ENCODE data around the gene TMEM179.

TMEM179 gene

GRCh38 chr14:104568620-104569019, 36.0 kb downstream of the TMEM179 start:
- Histone ChIP-seq H3K79me2 (ENCODE audit: insufficient read depth, low read length) (no peaks in the 10 kb centered on the region), H3K9me3 (ENCODE audit: insufficient read depth, low read length) (no peaks in the 10 kb centered on the region), H3K4me3 (ENCODE audit: insufficient read depth, low read length, poor library complexity, severe bottlenecking) (no peak overlapping the region), H3K36me3 (ENCODE audit: low read length) (no peaks in the 10 kb centered on the region), H2AFZ (ENCODE audit: low read depth, low read length, severe bottlenecking) (no peak overlapping the region), H3K9ac (ENCODE audit: low read length) (no peak overlapping the region), H3K27ac (ENCODE audit: low read depth, low read length) (no peak overlapping the region), H3K27me3 (ENCODE audit: low read length) (no peaks in the 10 kb centered on the region), H3K4me2 (ENCODE audit: low read depth, low read length, poor library complexity, severe bottlenecking) (no peak overlapping the region), H4K20me1 (ENCODE audit: low read depth, low read length) (no peaks in the 10 kb centered on the region), H3F3A (ENCODE audit: insufficient read depth) (no peaks in the 10 kb centered on the region), H3K9me2 (replicated peaks; ENCODE audit: insufficient read depth, low read length) (no peaks in the 10 kb centered on the region)
- TF ChIP-seq CTCF (IDR thresholded peaks at IDR 0.05; ENCODE audit: insufficient read depth, low read length, poor library complexity, severe bottlenecking) (no peak), EZH2phosphoT487 (conservative IDR thresholded peaks at IDR 0.05; ENCODE audit: low read length) (no peak)

- no peaks in the 10 kb centered on the region for H3F3A ChIP-seq (ENCODE audit: insufficient read depth)
- H3K79me2 ChIP-seq (ENCODE audit: insufficient read depth, low read length): no peaks in the 10 kb centered on the region
- no peaks in the 10 kb centered on the region for H4K20me1 ChIP-seq (ENCODE audit: low read depth, low read length)
- TF ChIP-seq CTCF (IDR thresholded peaks at IDR 0.05; ENCODE audit: insufficient read depth, low read length, poor library complexity, severe bottlenecking): no peak
- no peak for TF ChIP-seq EZH2phosphoT487 (conservative IDR thresholded peaks at IDR 0.05; ENCODE audit: low read length)
- no peak overlapping the region for H3K27ac ChIP-seq (ENCODE audit: low read depth, low read length)
- H3K9me3 ChIP-seq (ENCODE audit: insufficient read depth, low read length): no peaks in the 10 kb centered on the region
- no peak overlapping the region for H3K4me3 ChIP-seq (ENCODE audit: insufficient read depth, low read length, poor library complexity, severe bottlenecking)
- H3K27me3 ChIP-seq (ENCODE audit: low read length): no peaks in the 10 kb centered on the region
- no peak overlapping the region for H3K9ac ChIP-seq (ENCODE audit: low read length)
- H3K36me3 ChIP-seq (ENCODE audit: low read length): no peaks in the 10 kb centered on the region
- no peak overlapping the region for H2AFZ ChIP-seq (ENCODE audit: low read depth, low read length, severe bottlenecking)
- no peaks in the 10 kb centered on the region for H3K9me2 ChIP-seq (replicated peaks; ENCODE audit: insufficient read depth, low read length)
- H3K4me2 ChIP-seq (ENCODE audit: low read depth, low read length, poor library complexity, severe bottlenecking): no peak overlapping the region
Measured at GRCh38 chr14:104567957-104568225, 36.7 kb downstream of the TMEM179 start.

- H3K4me3 ChIP-seq (ENCODE audit: insufficient read depth, low read length, poor library complexity, severe bottlenecking): no peak overlapping the region
- H3K79me2 ChIP-seq (ENCODE audit: insufficient read depth, low read length): no peaks in the 10 kb centered on the region
- H4K20me1 ChIP-seq (ENCODE audit: low read depth, low read length): no peaks in the 10 kb centered on the region
- H3F3A ChIP-seq (ENCODE audit: insufficient read depth): no peaks in the 10 kb centered on the region
- no peak overlapping the region for H2AFZ ChIP-seq (ENCODE audit: low read depth, low read length, severe bottlenecking)
- no peaks in the 10 kb centered on the region for H3K9me2 ChIP-seq (replicated peaks; ENCODE audit: insufficient read depth, low read length)
- H3K4me2 ChIP-seq (ENCODE audit: low read depth, low read length, poor library complexity, severe bottlenecking): no peak overlapping the region
- H3K9me3 ChIP-seq (ENCODE audit: insufficient read depth, low read length): no peaks in the 10 kb centered on the region
- H3K36me3 ChIP-seq (ENCODE audit: low read length): no peaks in the 10 kb centered on the region
- no peak overlapping the region for H3K27ac ChIP-seq (ENCODE audit: low read depth, low read length)
- TF ChIP-seq EZH2phosphoT487 (conservative IDR thresholded peaks at IDR 0.05; ENCODE audit: low read length) (no peak), CTCF (IDR thresholded peaks at IDR 0.05; ENCODE audit: insufficient read depth, low read length, poor library complexity, severe bottlenecking) (no peak)
- H3K9ac ChIP-seq (ENCODE audit: low read length): no peak overlapping the region
- no peaks in the 10 kb centered on the region for H3K27me3 ChIP-seq (ENCODE audit: low read length)
Measured at GRCh38 chr14:104567141-104567956, 37.2 kb downstream of the TMEM179 start.

Measured in SU-DHL-6 (cell line).